Measurements from ENCODE around the gene RETREG2.

DNA sequence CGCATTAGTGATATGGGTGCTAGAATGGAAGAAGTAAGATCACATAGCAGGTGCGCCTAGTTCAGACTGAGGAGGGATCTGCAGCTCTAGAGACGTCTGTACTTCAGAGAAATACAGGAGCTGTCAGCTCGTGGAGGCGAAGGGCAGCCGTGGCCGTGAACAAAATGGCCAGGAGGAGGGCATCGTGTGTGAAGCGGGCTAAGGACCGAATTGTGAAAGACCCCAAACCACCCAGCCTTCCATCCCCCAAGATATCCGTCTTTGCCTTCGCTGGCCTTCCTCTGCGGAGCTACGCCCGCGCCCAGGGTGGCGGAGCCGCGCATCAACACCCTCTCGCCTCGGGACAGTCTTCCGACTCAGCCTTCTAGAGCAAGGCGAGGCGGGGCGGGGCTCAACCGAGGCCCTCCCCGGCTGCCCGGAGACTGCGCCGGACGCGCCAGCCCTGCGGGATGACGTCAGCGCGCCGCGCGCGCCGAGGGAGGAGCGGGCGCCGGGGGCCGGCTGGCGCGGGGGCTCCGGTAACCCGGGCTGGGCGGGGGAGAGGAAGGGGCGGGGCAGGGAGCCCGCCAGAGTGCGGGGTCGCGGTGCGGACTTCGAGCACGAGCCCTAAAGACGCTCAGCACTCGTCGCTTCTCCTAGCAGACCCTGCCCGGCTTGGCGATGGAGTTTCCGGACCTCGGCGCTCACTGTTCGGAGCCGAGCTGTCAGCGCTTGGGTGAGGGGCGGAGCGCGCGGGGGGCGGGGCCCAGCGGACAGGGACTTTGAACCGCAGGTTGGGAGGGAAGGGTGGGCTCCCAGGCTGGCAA lies 28.5 kb downstream of the RETREG2 start, which contains the start of gene ZFAND2B:
- TF ChIP-seq, protein P1, sequence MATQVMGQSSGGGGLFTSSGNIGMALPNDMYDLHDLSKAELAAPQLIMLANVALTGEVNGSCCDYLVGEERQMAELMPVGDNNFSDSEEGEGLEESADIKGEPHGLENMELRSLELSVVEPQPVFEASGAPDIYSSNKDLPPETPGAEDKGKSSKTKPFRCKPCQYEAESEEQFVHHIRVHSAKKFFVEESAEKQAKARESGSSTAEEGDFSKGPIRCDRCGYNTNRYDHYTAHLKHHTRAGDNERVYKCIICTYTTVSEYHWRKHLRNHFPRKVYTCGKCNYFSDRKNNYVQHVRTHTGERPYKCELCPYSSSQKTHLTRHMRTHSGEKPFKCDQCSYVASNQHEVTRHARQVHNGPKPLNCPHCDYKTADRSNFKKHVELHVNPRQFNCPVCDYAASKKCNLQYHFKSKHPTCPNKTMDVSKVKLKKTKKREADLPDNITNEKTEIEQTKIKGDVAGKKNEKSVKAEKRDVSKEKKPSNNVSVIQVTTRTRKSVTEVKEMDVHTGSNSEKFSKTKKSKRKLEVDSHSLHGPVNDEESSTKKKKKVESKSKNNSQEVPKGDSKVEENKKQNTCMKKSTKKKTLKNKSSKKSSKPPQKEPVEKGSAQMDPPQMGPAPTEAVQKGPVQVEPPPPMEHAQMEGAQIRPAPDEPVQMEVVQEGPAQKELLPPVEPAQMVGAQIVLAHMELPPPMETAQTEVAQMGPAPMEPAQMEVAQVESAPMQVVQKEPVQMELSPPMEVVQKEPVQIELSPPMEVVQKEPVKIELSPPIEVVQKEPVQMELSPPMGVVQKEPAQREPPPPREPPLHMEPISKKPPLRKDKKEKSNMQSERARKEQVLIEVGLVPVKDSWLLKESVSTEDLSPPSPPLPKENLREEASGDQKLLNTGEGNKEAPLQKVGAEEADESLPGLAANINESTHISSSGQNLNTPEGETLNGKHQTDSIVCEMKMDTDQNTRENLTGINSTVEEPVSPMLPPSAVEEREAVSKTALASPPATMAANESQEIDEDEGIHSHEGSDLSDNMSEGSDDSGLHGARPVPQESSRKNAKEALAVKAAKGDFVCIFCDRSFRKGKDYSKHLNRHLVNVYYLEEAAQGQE (IDR thresholded peaks at IDR 0.05; ENCODE audit: borderline replicate concordance) = peak; percentile 91
- TF ChIP-seq POLR2AphosphoS5 (IDR thresholded peaks at IDR 0.05) = peak; percentile 97
- TF ChIP-seq, protein P2, sequence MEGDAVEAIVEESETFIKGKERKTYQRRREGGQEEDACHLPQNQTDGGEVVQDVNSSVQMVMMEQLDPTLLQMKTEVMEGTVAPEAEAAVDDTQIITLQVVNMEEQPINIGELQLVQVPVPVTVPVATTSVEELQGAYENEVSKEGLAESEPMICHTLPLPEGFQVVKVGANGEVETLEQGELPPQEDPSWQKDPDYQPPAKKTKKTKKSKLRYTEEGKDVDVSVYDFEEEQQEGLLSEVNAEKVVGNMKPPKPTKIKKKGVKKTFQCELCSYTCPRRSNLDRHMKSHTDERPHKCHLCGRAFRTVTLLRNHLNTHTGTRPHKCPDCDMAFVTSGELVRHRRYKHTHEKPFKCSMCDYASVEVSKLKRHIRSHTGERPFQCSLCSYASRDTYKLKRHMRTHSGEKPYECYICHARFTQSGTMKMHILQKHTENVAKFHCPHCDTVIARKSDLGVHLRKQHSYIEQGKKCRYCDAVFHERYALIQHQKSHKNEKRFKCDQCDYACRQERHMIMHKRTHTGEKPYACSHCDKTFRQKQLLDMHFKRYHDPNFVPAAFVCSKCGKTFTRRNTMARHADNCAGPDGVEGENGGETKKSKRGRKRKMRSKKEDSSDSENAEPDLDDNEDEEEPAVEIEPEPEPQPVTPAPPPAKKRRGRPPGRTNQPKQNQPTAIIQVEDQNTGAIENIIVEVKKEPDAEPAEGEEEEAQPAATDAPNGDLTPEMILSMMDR (IDR thresholded peaks at IDR 0.05; ENCODE audit: poor library complexity, severe bottlenecking) = peak; percentile 48
- TF ChIP-seq EZH2 (IDR thresholded peaks at IDR 0.05; ENCODE audit: borderline replicate concordance, insufficient read depth, low read length, poor library complexity, severe bottlenecking) = no peak
- peak; percentile 72 for TF ChIP-seq MXI1 (conservative IDR thresholded peaks at IDR 0.05; ENCODE audit: poor library complexity, severe bottlenecking)
- TF ChIP-seq EP300 (conservative IDR thresholded peaks at IDR 0.05; ENCODE audit: poor library complexity, severe bottlenecking) = peak; percentile 63
